Neutrophil (primary cell): ENCODE measurements around the gene SLC6A20.

Experiments
- H3K27ac ChIP-seq: fragments of 200-600 bp; sonication (generic); 2 replicates; pipeline ENCODE4 v1.5.1; 2016; ENCODE audit warnings: mild to moderate bottlenecking, moderate library complexity
- H3K27me3 ChIP-seq: fragments of 200-600 bp; sonication (generic); 2 replicates; pipeline ENCODE4 v1.6.0; 2016; ENCODE audit warnings: mild to moderate bottlenecking
- H3K36me3 ChIP-seq: fragments of 200-600 bp; sonication (generic); 2 replicates; pipeline ENCODE4 v1.5.1; 2017
- H3K4me1 ChIP-seq, 2 experiments: fragments of 200-600 bp in 1 of 2; sonication (generic) in 1 of 2; 1 replicate in 1 of 2; 2 replicates in 1 of 2; pipeline versions ENCODE4 v1.5.1 to v1.6.1; 2013 to 2016; ENCODE audit warnings: low read depth in 1 of 2, low read length in 1 of 2, mild to moderate bottlenecking in 1 of 2, moderate library complexity in 1 of 2; ENCODE audit not compliant: control insufficient read depth in 1 of 2, insufficient read depth in 1 of 2
- H3K4me3 ChIP-seq, 2 experiments: fragments of 200-600 bp in 1 of 2; sonication (generic) in 1 of 2; 1 replicate in 1 of 2; 2 replicates in 1 of 2; pipeline ENCODE4 v1.5.1; 2013 to 2016; ENCODE audit warnings: low read depth in 1 of 2, low read length in 1 of 2, mild to moderate bottlenecking in 1 of 2, moderate library complexity in 1 of 2
- H3K9me3 ChIP-seq: fragments of 200-600 bp; sonication (generic); 2 replicates; pipeline ENCODE4 v1.5.1; 2016
- TF ChIP-seq, protein P1 (sequence below): fragments of 200-600 bp; sonication (generic); IDR thresholded peaks from 2 replicates; pipeline ENCODE4 v1.5.1; 2016; ENCODE audit warnings: antibody characterized with exemption

Gene SLC6A20

DNA sequence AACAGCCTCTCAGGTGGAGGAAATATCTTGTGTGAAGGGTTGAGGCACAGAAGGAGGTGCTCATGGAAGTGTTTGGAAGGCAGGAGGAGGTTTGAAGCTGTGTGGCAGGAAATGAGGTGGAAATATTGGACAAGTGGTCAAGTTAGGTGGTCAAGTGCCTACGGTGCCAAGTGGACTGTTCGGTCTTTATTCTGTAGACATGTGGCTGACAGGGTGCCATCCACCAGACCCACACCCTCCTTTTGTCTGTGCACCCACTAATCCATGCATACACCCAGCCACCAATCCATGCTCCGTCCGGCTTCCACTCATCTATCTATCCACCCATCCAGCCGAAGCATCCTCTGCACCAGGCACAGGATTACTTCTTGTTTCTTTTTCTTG is 2.2 kb downstream of the SLC6A20 start:
- Histone ChIP-seq H3K36me3 (no peaks in the 10 kb centered on the region), H3K27me3 (peaks cover 53% of the 10 kb centered on the region)
- TF ChIP-seq, protein P1, sequence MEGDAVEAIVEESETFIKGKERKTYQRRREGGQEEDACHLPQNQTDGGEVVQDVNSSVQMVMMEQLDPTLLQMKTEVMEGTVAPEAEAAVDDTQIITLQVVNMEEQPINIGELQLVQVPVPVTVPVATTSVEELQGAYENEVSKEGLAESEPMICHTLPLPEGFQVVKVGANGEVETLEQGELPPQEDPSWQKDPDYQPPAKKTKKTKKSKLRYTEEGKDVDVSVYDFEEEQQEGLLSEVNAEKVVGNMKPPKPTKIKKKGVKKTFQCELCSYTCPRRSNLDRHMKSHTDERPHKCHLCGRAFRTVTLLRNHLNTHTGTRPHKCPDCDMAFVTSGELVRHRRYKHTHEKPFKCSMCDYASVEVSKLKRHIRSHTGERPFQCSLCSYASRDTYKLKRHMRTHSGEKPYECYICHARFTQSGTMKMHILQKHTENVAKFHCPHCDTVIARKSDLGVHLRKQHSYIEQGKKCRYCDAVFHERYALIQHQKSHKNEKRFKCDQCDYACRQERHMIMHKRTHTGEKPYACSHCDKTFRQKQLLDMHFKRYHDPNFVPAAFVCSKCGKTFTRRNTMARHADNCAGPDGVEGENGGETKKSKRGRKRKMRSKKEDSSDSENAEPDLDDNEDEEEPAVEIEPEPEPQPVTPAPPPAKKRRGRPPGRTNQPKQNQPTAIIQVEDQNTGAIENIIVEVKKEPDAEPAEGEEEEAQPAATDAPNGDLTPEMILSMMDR, result no peak

DNA sequence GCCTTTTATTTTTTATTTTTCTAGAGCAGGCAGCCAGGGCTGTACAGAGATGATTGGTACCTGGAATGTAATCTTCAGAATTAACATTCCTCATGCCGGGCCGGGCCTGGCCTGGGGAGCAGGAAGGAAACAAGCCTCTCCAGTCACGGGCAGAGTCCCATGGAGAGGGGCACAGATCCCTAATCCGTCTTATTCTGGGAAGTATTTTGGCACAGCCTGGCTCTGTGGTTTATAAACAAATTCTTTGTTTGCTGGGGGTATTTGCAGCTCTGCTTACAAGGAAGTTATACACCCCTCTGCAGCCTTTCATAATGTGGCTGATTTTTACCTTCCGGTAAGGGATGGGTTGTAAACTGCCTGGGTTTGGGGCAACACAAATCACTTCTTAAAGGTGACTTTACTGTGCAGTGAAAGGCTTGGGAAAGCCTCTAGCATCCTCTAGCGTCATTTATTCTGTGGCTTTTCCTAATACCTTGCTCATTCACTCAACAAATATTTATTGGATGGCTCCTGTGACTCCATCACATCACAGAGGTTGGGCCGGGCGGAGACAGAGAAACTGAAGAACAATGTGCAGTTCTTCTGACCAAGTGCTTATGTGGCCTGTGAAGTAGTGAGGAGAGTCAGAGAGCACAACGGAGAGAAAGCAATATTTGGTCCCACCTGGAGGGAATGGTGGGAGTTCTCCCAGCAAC is 2.7 kb downstream of the SLC6A20 start:
- no peaks in the 10 kb centered on the region for H3K36me3 ChIP-seq
- H3K4me3 ChIP-seq, result no peak overlapping the region
- no peak overlapping the region for H3K27ac ChIP-seq
- H3K27me3 ChIP-seq, result peaks cover 47% of the 10 kb centered on the region
- TF ChIP-seq, protein P1, result no peak
- H3K9me3 ChIP-seq, result no peaks in the 10 kb centered on the region
- peaks cover 33 to 34% of the 10 kb centered on the region in 2 experiments for H3K4me1 ChIP-seq

More for the DNA sequence above, 2.2 kb downstream of the SLC6A20 start:
- Histone ChIP-seq H3K27ac (no peak overlapping the region), H3K4me3 (no peak overlapping the region), H3K9me3 (no peaks in the 10 kb centered on the region), H3K4me1 (peaks cover 33 to 34% of the 10 kb centered on the region in 2 experiments)

DNA sequence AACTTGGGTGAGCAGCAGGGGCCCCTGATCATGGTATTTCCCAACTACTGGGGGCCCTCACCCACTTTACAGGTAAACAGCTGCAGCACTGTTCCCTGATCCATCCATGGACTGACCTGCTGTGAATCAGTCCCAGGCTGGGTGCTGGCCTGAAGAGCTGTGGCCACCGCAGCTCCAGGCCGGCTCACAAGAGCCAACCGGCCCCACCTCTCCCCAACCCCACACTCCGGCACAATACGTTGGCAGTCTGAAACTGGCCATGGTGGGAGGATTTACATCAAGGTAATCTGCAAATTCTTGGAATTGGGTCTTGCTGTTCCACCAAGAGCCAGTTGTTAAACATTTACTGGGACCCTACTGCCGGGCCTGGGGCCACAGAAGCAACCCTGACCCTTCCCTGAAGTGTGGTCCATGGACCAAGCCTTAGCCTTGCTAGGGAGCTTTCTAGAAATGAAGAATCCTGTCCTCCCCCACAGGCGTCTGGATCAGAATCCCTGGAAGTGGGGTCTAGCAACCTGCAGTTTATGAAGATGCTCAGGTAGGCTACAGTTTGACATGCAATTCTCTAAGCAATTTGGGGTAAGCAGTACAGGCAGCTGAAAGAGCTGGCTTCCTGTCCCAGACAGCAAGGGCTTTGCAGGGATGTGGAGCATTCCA is 3.7 kb downstream of the SLC6A20 start:
- Histone ChIP-seq H3K27me3 (peaks cover 37% of the 10 kb centered on the region), H3K36me3 (no peaks in the 10 kb centered on the region), H3K4me1 (peaks cover 33 to 34% of the 10 kb centered on the region in 2 experiments), H3K27ac (no peak overlapping the region), H3K9me3 (no peaks in the 10 kb centered on the region), H3K4me3 (no peak overlapping the region)
- TF ChIP-seq, protein P1, result no peak

DNA sequence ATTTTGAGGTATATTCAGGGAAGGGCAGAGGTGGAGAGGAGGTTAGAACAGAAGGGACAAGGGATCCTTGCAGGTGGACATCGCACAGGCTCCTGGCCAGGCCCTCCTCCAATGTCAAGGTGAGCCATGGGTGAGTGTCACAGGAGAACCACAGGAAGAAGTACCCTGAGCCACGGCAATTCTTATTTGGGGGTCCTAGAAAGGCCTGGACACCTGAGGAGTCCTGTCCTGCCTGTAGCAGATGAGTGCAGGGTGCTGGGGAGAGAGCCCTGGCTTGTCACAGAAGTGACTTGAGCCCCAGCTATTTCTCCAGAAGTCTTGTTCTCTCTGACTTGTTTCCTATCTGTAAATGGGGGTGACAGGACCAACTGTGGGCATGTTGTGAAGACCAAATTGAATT is 4.3 kb downstream of the SLC6A20 start:
- TF ChIP-seq, protein P1, result no peak
- Histone ChIP-seq H3K9me3 (no peaks in the 10 kb centered on the region), H3K4me3 (no peak overlapping the region), H3K4me1 (peaks cover 33 to 34% of the 10 kb centered on the region in 2 experiments), H3K27ac (no peak overlapping the region), H3K36me3 (no peaks in the 10 kb centered on the region), H3K27me3 (peaks cover 31% of the 10 kb centered on the region)

DNA sequence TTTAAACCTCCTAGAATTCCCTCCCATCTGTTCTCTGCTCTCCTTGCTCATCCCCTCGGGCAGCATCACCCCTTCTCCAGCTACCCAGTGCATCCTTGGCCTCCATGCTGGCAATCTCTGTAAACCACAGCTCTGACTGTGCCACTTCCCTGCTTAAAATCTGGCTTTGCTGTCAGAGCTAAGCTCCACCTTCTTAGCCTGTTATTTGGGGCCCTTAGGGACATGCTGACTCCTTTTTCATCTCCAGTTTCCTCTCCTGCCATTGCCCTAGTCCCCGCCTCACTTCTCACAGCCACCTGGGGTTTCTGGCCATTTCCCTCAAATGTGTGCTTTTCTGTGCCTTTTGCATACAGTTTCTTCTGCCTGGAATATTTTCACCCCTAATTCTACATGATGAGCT is 5.7 kb downstream of the SLC6A20 start:
- Histone ChIP-seq H3K27ac (no peak overlapping the region), H3K27me3 (peaks cover 17% of the 10 kb centered on the region), H3K36me3 (no peaks in the 10 kb centered on the region), H3K4me3 (no peak overlapping the region), H3K4me1 (peaks cover 21% of the 10 kb centered on the region in 2 experiments), H3K9me3 (no peaks in the 10 kb centered on the region)
- TF ChIP-seq, protein P1, result no peak
